ENCODE data around the gene CAPN11.
A peak's percentile ranks its signal among the peaks of the same experiment; 100 is the strongest.
"Not testable (repeated sequence)": the region's sequence is repeated elsewhere in the genome, so short reads cannot be mapped to it uniquely, and the experiment has no call there.

The CAPN11 gene

DNA sequence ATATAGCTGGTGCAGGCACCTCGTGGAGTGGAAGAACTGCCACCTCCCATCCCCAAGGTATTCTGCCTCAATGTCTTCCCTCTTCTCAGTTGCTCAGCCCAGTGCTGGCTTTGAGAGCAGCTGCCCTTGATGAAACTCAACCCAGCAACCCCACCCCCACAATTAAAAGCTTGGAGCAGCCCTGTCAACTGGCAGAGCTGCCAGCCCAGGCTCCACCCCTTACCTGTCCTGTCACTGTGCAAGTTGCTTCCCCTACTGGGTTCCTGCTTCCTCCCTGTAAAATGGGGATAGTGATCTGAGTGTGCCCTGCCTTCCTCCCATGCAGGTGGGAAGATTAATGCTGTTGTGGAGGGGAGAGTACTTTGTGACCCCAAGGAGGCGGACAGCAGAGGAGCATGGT, 26.7 kb upstream of the CAPN11 start:
- no peak for DNase-seq (ENCODE audit: low spot score)

DNA sequence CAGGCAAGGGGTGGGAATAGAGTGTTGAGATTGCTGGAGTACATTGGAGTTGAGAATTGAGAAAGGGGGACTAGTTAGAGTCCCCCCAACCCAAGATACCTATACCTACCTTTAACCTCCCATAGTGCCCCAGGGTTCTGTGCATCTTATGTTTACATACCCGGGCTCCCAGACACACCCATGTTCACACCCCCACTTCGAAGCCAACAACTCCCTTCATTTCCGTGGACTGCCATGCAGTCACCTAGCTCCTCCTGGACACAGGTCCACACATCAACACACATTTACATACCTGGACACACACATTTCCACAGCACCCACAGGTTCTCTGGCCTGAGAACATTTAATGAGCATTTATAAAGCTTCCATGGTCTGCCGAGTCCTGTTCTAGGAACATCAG, 26.1 kb upstream of the CAPN11 start:
- DNase-seq (ENCODE audit: low spot score) = no peak

DNA sequence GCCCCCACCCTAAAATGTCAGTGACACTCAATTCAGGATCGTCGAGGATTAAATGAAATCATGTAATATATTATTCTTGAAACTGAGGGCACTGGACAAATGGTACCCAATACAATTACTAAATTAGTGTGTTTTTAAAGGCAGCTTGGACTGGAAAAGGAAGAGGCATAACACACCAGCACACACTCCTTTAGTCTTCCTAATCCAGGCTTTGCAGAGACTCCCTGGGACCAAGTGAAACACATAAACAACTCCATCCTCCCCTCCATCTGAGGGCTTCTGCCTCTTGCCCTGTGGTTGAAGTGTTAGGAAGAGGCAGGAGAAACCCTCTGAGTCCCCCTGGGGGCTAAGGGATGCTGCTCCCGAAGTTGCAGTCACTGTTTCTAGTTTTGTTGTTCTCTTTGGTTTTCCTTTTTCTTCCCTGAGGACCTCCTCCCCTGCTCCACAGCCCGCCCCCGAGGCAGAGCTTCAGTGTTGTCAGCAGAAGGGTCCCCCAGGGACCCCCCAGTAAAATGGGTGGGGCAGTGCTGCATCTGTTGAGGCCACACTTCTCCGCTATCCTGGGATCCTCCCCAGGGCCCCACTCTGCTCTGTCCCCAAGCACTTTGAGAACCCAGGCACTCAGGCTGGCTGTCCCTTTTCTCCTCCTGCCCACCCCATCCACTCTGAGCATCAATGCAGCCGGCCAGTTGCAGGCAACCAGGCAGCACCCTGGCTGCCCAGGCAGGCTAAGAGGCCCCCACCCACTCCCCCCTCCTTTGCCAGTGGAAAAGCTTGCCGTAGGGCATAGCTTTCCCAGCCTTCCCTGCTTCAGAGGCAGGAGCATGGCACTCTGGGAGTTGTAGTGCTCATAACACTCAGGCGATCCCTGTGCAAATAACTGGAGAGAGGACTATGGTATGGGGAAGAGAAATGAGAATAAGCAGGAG, 25.4 kb upstream of the CAPN11 start:
- DNase-seq (ENCODE audit: low spot score) = no peak

DNA sequence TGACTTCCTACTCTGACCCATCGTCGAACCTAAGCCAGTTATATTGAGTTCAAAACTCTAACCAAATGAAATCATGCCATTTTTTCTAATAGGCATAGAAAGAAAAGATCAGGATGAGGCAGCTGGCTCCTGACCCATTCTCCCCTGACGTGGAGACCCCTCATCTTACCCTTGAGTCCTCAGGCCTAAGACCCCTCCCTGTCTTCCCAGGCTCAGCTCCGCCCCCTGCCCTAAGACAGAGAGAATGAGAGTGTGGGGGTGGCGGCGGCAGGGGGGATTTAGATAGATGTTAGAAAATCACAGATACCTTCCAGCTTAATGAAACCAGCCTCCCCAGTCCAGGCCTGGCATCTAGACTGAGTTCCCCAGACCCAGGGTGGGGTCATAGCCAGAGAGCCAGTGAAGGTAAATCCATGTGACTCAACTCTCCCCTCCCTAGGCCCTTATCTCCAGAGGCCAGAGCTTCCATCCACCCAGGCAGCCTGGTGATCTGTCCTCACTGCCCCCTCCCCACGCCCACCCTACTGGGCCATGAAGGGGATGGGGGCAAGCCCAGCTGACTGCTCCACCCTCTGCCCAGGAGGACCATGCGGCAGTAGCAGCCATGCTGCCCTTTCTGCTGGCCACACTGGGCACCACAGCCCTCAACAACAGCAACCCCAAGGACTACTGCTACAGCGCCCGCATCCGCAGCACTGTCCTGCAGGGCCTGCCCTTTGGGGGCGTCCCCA, 24.5 kb upstream of the CAPN11 start:
- no peak for DNase-seq (ENCODE audit: low spot score)

DNA sequence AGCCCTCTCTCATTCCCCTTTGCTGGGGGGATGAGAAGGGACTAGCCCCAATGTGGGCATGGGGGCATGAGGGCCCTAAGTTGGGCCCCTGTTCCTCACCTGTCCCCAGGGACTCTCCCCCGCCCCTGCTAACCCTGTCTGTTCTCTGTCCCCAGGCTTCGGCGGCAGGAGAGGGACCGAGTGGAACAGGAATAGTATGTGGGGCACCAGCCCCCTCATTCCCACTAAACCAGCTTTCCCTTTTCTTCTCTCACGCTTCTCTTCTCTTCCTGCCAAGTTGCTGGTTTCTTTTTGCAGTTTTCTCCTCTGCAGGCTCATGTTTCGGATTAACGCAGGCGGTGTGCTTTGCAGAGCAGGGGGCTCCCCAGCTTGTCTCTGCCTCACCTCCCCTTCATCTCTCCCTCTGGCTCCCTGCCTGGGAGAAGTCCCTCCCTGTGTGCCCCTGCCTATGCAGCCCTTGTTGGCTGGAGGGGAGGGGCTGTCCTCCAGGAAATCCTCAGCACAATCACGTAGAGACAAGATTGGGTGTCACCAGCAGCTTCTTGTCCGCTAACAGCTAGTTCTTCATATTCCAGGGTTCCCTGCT, 23.4 kb upstream of the CAPN11 start:
- no peak for DNase-seq (ENCODE audit: low spot score)

DNA sequence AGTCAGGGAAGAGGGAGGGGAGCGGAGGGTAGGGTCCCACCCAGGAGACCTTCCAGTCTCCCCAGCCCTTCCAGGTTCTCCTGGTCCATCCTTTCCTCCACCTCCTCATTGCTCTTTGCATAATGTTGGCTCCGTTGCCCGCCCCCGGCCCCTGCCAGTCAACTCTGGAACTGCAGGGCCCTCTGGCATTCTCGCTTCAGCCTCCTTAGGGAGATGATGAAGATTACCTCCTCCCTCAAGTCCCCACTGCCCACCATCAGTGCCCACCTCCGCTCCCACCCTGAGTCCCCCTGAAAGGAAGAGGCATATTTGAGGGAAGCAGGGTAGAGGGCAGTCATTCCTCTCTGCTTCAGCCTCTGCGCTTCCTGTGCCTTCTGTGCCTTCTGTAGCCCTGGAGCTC, 22.7 kb upstream of the CAPN11 start:
- no peak for DNase-seq (ENCODE audit: low spot score)

DNA sequence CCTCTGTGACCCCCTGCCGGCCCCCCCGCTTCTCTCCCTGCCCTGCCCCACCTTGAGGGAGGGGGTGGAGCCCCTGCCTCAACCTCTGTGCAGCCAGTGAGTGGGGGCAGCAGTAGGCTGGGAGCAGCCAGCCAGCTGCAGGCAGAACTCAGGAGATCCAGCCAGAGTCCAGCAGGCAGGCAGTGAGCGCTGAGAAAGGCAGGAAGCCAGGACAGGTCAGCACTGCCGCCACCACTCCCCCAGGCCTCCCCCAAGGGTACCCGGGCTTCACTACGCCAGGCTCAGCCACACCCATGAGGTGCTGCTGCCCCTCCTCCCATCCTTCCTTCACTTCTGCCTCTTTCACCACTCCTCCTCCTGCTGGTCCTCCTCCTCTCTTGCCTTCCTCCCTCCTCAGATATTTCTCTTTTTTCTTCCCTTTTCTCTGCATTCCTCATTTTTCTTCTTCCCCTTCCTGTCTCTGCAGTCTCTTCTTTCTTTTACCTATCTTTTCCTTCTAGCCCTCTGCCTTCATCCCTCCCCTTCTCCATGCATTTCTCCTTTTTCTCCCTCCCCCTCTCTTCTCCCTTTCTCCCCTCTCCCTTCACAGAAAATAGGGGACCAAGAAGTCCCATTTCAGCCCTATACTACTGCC, 19.8 kb upstream of the CAPN11 start:
- no peak for DNase-seq (ENCODE audit: low spot score)

DNA sequence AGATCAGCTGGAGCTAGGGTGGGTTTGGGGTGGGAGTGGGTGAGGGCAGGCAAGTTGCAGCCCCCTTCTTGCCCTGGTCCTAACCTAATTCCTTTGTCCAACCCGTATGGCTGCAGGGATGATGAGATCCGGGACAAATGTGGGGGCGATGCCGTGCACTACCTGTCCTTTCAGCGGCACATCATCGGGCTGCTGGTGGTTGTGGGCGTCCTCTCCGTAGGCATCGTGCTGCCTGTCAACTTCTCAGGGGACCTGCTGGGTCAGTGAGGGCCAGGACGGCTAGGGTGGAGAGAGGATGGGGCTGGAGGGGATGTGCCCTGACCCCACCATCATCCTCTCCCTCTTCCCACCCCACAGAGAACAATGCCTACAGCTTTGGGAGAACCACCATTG, 19.3 kb upstream of the CAPN11 start:
- DNase-seq (ENCODE audit: low spot score) = no peak

DNA sequence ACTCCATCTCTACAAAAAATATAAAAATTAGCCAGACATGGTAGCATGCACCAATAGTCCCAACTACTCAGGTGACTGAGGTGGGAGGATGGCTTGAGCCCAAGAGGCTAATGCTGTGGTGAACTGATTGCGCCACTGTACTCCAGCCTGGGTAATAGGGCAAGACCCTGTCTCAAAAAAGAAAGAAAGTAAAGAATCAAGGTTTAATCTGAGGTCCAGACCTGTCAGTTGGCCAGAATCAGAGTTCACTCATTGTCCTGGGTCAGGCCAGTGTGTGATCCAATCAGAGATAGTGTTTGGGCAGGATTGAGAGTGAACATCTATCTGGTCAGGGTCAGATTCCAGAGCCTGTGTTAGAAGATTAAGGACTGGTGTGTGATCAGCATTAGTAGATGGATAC, 15.8 kb upstream of the CAPN11 start:
- no peak for DNase-seq (ENCODE audit: low spot score)

DNA sequence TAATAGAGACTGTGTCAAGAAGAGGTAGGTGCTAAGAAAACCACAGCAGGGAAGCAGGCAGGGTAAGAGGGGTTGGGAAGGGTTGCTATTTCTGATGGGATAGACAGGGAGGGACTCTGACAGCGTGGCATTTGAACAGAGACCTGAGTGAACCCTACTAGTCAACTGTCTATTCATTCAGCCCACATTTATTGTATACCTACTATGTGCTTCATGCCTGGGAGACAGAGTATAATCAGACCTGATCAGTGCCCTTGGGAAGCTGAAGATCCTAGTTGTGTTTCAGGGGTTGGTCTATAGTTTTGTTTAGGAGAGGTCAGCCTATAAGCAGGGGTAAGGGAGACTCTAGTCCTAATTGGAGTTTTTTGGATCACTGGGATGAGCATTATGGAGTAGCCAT, 14.9 kb upstream of the CAPN11 start:
- no peak for DNase-seq (ENCODE audit: low spot score)

DNA sequence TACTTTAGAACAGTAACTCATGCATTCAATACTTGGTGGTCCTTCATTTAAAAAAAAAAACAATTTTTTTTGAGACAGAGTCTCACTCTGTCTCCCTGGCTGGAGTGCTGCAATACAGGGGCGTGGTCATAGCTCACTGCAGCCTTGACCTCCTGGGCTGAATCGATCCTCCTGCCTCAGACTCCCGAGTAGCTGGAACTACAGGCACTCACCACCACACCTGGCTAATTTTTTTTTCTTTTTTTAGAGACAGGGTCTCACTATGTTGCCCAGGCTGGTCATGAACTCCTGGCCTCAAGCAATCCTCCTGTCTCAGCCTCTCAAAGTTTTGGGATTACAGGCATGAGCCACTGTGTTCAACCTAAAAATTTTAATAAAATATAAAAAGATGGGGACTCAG, 14.1 kb upstream of the CAPN11 start:
- DNase-seq (ENCODE audit: low spot score) = not testable (repeated sequence)

DNA sequence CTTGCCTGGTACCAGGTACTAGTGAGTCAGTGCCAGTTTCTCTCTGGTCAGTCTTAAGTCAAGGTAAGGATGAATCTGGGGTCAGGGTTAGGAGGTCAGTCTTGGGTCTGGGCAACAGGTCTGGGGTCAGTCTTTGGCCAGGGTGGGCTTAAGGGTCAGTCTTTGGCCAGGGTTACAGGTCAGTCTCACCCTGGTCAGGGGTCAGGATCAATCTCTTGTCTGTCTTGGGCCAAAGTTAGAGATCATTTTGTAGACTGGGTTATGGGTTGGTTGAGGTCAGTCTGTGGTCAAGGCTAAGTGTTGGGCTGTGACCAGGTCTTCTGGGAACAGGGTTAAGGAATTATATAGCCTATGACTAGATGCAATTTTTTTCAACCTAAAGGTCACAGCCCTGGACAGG, 12.8 kb upstream of the CAPN11 start:
- DNase-seq (ENCODE audit: low spot score) = no peak

DNA sequence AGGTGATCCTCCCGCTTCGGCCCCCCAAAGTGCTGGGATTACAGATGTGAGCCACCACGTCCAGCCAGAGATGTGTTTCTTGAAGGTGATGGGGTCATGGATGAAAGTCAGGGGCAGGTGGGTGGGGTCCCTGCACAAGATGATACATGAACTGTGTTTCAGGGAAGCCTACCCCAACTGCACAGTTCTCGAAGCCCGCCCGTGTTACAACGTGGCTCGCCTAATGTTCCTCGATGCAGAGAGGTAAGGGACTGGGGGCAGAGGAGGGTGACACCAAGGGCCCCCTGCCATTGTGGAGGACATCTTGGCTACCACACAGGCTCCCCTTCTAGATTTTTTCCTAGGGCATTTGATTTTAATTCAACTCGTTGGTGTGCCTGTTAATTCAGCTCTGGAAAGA, 11.9 kb upstream of the CAPN11 start:
- DNase-seq (ENCODE audit: low spot score) = no peak

DNA sequence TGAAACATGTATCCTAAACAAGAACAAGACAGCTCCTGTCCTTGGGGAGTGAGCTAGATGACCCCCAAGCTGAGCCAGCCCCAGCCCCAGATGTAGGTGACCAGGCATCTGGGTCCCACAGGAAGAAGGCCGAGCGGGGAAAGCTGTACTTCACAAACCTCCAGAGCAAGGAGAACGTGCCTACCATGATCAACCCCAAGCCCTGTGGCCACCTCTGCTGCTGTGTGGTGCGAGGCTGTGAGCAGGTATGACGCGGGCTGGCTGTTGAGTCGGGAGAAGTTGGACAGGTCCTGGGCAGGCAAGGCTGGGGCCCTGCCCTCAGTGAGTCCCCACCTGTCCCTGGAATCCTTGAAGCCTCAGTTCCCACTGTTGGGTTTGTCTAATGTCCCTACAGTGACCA, 11.4 kb upstream of the CAPN11 start:
- no peak for DNase-seq (ENCODE audit: low spot score)

DNA sequence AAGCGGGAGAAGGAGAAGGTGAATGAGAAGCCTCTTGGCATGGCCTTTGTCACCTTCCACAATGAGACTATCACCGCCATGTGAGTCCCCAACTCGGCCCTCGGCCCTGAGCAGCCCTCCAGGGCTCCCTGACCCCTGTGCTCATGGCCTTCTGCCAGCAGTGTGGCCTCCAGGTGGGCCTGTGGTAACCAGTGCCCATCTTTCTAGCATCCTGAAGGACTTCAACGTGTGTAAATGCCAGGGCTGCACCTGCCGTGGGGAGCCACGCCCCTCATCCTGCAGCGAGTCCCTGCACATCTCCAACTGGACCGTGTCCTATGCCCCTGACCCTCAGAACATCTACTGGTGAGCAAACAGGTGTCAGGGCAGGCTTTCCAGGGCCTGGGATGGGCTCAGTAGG, 10.3 kb upstream of the CAPN11 start:
- no peak for DNase-seq (ENCODE audit: low spot score)

DNA sequence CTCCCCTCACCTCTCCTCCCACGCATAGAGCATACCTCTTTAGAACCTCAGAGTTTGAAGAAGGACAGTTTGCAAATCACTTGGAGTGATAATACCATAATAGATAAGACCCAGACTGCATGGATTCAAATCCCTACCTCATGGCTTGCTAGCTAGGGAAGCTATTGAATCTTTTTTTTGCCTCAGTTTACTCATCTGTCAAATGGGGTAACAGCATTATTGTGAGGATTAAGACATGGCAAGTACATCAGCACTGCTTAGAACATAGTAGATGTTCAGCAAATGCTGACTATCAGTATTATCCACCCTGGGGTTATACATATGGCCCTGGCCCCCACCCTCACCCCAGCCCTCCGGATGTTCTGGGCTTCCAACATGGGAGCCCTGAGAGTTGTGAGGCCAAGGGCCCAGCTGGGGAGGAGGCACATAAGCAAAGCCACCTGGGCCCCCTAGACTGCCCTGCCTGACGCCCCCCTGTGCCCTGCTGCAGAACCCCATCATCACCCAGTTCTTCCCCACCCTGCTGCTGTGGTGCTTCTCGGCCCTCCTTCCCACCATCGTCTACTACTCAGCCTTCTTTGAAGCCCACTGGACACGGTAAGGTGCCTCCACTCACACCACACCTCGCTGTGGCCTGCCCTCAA, 9.1 kb upstream of the CAPN11 start:
- no peak for DNase-seq (ENCODE audit: low spot score)

DNA sequence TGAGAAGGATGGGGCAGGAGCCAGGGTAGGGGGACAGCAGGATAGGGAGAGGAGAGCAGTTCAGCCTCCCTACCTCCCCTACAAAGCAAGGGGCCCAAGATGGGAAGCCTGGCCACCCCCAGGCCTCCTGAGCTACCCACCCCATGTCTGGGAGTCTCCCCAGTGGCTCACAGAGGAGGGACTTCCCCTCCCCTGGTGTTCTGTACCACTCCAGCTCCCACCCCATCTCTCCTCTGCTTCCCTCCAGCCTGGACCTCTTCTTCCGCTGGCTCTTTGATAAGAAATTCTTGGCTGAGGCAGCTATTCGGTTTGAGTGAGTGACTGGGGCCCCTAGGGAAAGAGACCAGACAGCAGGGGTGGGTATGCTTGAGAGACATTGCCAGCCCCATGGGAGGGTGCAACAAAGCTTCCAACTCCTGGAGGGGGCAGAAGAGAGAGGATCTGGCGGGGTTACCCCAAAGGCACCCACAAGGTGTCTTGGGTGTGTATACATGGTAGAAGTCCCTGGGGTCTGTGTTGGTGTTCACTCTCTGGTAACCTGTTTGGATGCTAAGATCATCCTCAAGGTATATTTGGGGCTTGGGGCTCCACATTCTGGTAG, 8.2 kb upstream of the CAPN11 start:
- DNase-seq (ENCODE audit: low spot score) = no peak

DNA sequence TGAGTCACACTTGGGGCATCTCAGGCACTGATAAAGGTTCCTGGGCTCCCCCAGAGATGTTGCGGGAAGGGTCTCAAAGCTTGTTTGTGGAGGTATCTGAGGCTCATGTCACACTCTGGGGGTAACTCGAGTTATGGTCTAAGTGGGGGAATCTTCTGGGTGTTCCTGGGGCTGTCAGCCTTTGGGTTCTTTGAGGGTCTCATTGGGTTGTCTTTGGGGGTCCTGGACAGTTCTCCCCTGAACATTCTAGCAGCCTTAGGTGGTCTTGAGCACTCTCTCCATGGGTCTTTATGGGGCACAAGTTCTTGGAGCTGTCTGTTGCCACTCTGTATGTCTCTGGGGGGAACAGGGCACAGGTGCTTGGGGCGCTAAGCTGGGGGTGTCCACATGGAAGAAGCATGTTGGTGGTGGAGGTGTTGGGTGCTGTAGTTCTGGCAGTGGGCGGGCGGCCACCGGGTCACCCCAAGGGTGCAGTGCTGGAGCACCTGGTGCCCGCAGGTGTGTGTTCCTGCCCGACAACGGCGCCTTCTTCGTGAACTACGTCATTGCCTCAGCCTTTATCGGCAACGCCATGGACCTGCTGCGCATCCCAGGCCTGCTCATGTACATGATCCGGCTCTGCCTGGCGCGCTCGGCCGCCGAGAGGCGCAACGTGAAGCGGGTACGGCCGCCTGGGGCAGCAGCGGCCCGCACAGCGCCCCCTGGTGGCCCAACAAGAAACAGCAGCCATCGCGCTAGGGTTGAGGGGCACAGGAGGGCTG, 7.1 kb upstream of the CAPN11 start:
- peak; percentile 81 for DNase-seq (ENCODE audit: low spot score)

DNA sequence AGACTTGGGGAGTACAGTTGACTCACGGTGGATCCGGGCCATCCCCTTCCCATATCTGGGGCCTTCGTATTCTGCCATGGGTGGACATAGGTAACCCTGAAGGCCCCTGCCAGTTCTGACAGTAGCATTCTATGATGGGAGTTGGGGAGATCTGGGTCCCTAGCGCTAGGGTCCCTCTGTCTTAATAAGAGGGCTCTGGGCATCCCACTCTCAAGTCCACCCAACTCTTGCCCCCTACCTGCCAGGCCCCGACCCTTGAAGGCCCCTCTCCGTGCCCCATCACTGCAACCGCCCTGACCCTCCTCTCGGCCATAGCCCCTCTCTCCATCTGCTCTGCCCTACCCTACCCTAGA, 6.5 kb upstream of the CAPN11 start:
- DNase-seq (ENCODE audit: low spot score) = no peak

DNA sequence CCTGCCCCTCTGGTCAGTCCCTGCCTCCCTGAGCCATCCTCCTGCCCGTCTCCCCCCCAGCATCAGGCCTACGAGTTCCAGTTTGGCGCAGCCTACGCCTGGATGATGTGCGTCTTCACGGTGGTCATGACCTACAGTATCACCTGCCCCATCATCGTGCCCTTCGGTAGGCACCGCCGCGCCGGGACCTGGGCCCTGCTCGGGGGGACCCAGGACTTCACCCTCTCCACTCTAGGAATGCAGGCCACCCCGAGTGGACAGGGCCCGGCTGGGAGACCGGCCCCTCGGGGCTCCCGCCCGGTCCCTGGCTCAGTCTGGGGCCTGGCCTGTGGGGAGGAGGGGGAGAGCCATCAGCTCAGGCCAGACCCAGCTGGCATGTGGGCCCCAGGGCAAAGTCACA, 6.1 kb upstream of the CAPN11 start:
- no peak for DNase-seq (ENCODE audit: low spot score)

DNA sequence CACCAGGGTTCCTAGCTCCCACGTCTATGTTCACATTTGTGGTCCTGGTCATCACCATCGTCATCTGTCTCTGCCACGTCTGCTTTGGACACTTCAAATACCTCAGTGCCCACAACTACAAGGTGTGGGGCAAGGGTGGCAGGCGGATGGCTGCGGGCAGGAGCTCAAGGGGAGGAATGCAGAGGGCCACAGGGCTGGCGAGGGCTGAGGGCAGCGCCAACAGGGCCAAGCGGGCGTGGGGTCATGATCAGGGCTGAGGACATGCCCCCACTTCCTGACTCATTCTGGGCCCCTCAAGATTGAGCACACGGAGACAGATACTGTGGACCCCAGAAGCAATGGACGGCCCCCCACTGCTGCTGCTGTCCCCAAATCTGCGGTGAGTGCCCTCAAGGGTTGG, 4.6 kb upstream of the CAPN11 start:
- no peak for DNase-seq (ENCODE audit: low spot score)
